H1 (cell line): ENCODE results near the gene HMGB1. TPM values are rescaled to one million over a fixed set of nuclear protein-coding genes. Genes with fewer than 3 reads are reported as not detected.

Experiments used
- NANOG ChIP-seq: IDR thresholded peaks from 2 replicates; pipeline ENCODE4 v1.6.1; 2011; ENCODE audit warnings: low read length, low read depth, mild to moderate bottlenecking, inconsistent platforms; ENCODE audit not compliant: insufficient read depth, poor library complexity, severe bottlenecking
- polyA plus RNA-seq, 7 experiments: library from polyadenylated mRNA; depleted of rRNA in 3 of 7; stranded (reverse) in 5 of 7; unstranded in 2 of 7; fragments of >200 nt in 5 of 7; fragments of 200-250 nt in 2 of 7; gene quantifications; 1 replicate in 5 of 7; 2 replicates in 1 of 7; 4 replicates in 1 of 7; pipeline versions ENCODE4 v1.2.1 to v1.2.3, GENCODE V29; 2011 to 2013; ENCODE audit warnings: missing spikeins in 2 of 7, mixed read lengths in 2 of 7
- total RNA-seq: library from RNA; stranded (reverse); fragmentation: NEBNext Ultra II Directional; extraction: Animal tissue kit (Norgen Biotek cat#: 25700); gene quantifications from 2 replicates; pipeline ENCODE4 v1.2.1, GENCODE V29; 2021

Gene HMGB1
- total and polyA plus RNA-seq, 2 of the 8 experiments (the other 6 are each of a cell fraction or from before 2014, with no cell fraction given) = 123 to 776 TPM

DNA sequence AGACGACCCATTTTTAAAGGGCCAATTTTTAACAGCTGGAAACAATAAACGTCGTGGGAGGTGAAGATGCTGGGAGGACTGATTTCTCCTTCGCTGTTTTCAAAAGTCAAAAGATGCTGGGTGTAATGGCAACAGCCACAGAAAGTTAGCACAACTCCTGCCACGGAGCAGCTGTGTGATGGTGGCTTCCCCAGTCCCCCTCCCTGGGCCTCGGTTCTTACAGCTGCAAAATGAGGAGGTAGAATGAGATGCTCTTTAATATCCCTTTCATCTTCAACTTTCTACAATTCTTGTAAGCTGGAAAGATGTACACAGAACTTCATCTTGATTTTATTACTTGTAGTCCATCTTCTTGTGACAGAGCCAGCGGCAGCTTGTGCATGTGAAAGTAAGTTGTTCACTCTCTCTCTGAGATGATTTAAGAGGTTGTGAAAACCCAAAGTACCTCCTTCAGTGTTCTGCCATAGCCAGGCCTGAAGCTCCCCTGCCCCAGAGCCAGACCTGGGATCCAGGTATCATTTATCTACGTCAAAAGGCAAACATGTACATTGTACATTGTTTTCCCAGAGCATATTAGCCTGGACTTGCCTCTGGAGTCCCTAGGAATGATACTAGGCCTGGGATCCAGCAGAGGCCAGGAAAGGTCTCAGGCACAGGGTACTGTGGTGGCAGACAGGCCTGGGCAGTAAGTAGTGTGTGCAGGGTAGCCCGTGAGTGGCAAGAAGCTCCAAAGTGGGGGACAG is 46.8 kb downstream of the HMGB1 start (continued):
- TF ChIP-seq NANOG = no peak
